ENCODE data around the gene SYS1. TPM values are rescaled to one million over a fixed set of nuclear protein-coding genes. Genes with fewer than 3 reads are reported as not detected.
A peak's percentile ranks its signal among the peaks of the same experiment; 100 is the strongest.

Gene SYS1
- total RNA-seq, 1 donor from 2014 or later, result 20.0 TPM

GRCh38 chr20:45373353-45374100 lies 10.6 kb downstream of the SYS1 start:
- Mint-ChIP-seq H3K4me3 (ENCODE audit: unreplicated experiment) (peak overlapping the region; percentile 71), H3K27ac (ENCODE audit: unreplicated experiment) (no peak overlapping the region), H3K36me3 (ENCODE audit: low read depth, unreplicated experiment) (no peaks in the 10 kb centered on the region), H3K9me3 (ENCODE audit: unreplicated experiment) (no peaks in the 10 kb centered on the region), H3K27me3 (ENCODE audit: unreplicated experiment) (peaks cover 3% of the 10 kb centered on the region), H3K4me1 (ENCODE audit: unreplicated experiment) (peaks cover 3% of the 10 kb centered on the region)
- peak; percentile 70 for TF ChIP-seq CTCF (IDR thresholded peaks at IDR 0.05; ENCODE audit: unreplicated experiment)
- peak; percentile 90 for DNase-seq (ENCODE audit: low spot score)

- no peaks in the 10 kb centered on the region for H3K36me3 Mint-ChIP-seq (ENCODE audit: low read depth, unreplicated experiment)
- H3K27ac Mint-ChIP-seq (ENCODE audit: unreplicated experiment), result no peak overlapping the region
- H3K27me3 Mint-ChIP-seq (ENCODE audit: unreplicated experiment), result peaks cover 3% of the 10 kb centered on the region
- no peak for TF ChIP-seq CTCF (IDR thresholded peaks at IDR 0.05; ENCODE audit: unreplicated experiment)
- peaks cover 3% of the 10 kb centered on the region for H3K4me1 Mint-ChIP-seq (ENCODE audit: unreplicated experiment)
- no peak for DNase-seq (ENCODE audit: low spot score)
- no peaks in the 10 kb centered on the region for H3K9me3 Mint-ChIP-seq (ENCODE audit: unreplicated experiment)
- H3K4me3 Mint-ChIP-seq (ENCODE audit: unreplicated experiment), result no peak overlapping the region
Measured at GRCh38 chr20:45374101-45374467, 11.1 kb downstream of the SYS1 start.

GRCh38 chr20:45374966-45375365 lies 12.0 kb downstream of the SYS1 start:
- Mint-ChIP-seq H3K4me1 (ENCODE audit: unreplicated experiment) (peaks cover 3% of the 10 kb centered on the region), H3K4me3 (ENCODE audit: unreplicated experiment) (no peak overlapping the region), H3K36me3 (ENCODE audit: low read depth, unreplicated experiment) (no peaks in the 10 kb centered on the region), H3K27me3 (ENCODE audit: unreplicated experiment) (peaks cover 3% of the 10 kb centered on the region), H3K9me3 (ENCODE audit: unreplicated experiment) (no peaks in the 10 kb centered on the region), H3K27ac (ENCODE audit: unreplicated experiment) (no peak overlapping the region)
- TF ChIP-seq CTCF (IDR thresholded peaks at IDR 0.05; ENCODE audit: unreplicated experiment), result no peak
- no peak for DNase-seq (ENCODE audit: low spot score)

GRCh38 chr20:45377269-45377668 lies 14.3 kb downstream of the SYS1 start:
- H3K27me3 Mint-ChIP-seq (ENCODE audit: unreplicated experiment), result peaks cover 3% of the 10 kb centered on the region
- H3K4me3 Mint-ChIP-seq (ENCODE audit: unreplicated experiment), result no peak overlapping the region
- no peak for TF ChIP-seq CTCF (IDR thresholded peaks at IDR 0.05; ENCODE audit: unreplicated experiment)
- no peak overlapping the region for H3K27ac Mint-ChIP-seq (ENCODE audit: unreplicated experiment)
- DNase-seq (ENCODE audit: low spot score), result no peak
- H3K36me3 Mint-ChIP-seq (ENCODE audit: low read depth, unreplicated experiment), result no peaks in the 10 kb centered on the region
- peaks cover 3% of the 10 kb centered on the region for H3K4me1 Mint-ChIP-seq (ENCODE audit: unreplicated experiment)
- H3K9me3 Mint-ChIP-seq (ENCODE audit: unreplicated experiment), result no peaks in the 10 kb centered on the region

- Mint-ChIP-seq H3K27ac (ENCODE audit: unreplicated experiment) (no peak within 1 kb of the TSS), H3K4me1 (ENCODE audit: unreplicated experiment) (no peaks in the 10 kb centered on the region), H3K27me3 (ENCODE audit: unreplicated experiment) (peaks cover 1% of the 10 kb centered on the region), H3K4me3 (ENCODE audit: unreplicated experiment) (no peak within 1 kb of the TSS), H3K36me3 (ENCODE audit: low read depth, unreplicated experiment) (no peaks in the 10 kb centered on the region), H3K9me3 (ENCODE audit: unreplicated experiment) (no peaks in the 10 kb centered on the region)
- no peak for TF ChIP-seq CTCF (IDR thresholded peaks at IDR 0.05; ENCODE audit: unreplicated experiment)
- DNase-seq (ENCODE audit: low spot score), result no peak
Measured at GRCh38 chr20:45378191-45378590, 15.2 kb downstream of the SYS1 start, which contains the start of gene TP53TG5. TSS of gene TP53TG5 (minus strand) at chr20:45378325. CDS start at chr20:45378236, 89 bp downstream.
